GM12872 (cell line): Measurements from ENCODE around the gene CDH15.

Experiments used
- TF ChIP-seq, protein P1 (sequence below): IDR thresholded peaks from 3 replicates; pipeline ENCODE4 v1.5.1; 2011; ENCODE audit warnings: low read depth, mild to moderate bottlenecking, low read length, moderate library complexity; ENCODE audit not compliant: insufficient read depth

Gene CDH15

DNA sequence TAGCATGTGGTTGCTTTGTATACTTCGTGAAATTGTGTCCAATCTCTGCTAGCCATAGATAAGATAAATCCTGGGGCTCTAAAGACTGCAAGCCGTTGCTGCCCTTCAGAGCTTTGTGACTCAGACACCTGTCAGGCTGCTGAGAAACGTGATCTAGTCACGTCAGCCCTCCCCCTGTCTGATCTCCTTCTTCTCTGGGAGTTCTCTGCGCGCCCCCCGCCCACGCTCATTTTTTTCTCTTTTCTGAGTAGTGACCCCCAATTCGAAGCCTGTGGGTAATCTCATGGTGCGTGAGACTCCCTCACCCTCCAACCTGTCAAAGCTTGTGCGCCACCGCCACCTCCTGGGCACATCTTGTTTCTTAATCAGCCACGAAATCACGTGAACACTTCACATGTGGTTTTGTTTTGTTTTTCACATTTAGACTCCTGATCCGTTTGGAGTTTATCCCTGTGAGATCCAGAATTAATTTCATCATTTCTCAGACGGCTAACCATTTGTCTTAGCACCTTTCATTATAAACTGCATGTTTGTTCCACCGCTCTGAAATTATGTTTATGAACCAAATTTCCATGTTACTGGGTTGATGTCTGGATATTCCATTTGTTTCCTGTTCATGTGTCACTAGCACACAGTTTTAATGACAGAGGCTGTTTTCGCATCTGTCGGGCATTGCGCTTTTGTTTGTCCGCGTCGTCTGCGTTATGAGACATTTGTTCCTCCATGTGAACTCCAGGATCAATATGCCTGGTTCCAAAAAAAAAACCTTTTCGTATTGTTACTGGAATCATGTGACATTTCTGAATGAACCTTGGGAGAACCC, 45.0 kb downstream of the CDH15 start:
- TF ChIP-seq, protein P1, sequence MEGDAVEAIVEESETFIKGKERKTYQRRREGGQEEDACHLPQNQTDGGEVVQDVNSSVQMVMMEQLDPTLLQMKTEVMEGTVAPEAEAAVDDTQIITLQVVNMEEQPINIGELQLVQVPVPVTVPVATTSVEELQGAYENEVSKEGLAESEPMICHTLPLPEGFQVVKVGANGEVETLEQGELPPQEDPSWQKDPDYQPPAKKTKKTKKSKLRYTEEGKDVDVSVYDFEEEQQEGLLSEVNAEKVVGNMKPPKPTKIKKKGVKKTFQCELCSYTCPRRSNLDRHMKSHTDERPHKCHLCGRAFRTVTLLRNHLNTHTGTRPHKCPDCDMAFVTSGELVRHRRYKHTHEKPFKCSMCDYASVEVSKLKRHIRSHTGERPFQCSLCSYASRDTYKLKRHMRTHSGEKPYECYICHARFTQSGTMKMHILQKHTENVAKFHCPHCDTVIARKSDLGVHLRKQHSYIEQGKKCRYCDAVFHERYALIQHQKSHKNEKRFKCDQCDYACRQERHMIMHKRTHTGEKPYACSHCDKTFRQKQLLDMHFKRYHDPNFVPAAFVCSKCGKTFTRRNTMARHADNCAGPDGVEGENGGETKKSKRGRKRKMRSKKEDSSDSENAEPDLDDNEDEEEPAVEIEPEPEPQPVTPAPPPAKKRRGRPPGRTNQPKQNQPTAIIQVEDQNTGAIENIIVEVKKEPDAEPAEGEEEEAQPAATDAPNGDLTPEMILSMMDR, result peak; percentile 78

- TF ChIP-seq, protein P1, result no peak
Measured at GRCh38 chr16:89217138-89217387, 45.5 kb downstream of the CDH15 start.

DNA sequence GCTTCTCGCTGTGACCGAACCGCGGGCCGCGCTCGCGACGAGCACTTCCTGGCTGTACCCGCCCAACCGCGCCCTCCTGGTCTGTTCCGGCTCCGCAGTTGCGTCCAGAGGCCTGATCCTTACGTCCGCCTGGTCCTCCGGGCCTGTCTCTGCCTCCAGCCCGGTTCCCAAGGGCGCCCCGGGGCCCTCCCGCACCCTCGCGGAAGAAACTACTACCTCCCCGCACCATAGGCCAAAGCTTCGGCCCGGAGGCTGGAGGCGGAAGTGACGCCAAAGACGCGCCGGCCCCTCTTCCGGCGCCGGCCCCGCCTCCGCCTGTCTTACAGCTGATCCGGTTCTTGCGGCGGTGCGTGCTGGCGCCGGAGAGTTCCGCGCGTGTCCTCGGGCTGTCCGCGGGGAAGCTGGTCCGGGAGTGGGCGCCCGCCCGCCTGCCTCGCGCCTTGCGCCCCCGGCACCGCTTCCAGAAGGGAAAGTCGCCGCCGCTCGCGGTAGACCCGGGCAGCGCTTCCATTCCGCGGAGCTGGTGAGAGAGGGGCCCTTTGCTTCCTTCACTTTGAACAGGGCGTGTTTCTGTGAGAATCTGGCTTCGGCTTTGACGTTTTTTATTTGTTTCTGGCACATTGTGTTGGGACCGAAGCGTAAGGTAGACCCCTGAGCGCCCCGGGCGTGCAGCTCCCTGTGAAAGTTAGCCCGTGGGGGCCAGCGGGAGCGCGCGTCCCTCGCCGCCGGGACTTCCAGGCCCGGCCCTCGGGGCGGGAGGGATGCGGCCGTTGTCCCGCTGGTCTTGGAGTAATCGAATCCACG, 46.0 kb downstream of the CDH15 start, which contains the start of gene ZNF778:
ZNF778 (plus strand) TSS at position 316 of the 804 bp plus-strand sequence. CDS start 3,425 bp downstream, outside the sequence.
- TF ChIP-seq, protein P1, result no peak

DNA sequence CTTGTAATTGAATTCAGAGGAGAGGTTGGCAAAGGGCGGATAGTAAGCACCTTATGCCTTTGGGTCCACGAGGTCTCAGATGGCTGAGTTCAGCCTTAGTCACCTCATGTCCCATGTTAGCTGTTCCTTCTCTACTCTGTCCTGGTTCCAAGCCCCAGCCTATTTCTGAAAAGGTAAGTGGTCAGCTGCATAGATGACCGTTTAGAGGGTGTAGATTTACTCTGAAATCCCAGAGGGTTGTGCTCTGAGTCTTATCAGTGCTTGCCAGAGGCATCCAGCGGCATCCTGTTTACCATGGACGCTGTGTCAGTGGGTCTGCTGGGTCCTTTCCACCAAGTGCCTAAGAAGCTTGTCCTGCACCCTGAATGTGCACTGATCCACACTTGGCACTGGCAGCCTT, 47.8 kb downstream of the CDH15 start:
- TF ChIP-seq, protein P1, result no peak

DNA sequence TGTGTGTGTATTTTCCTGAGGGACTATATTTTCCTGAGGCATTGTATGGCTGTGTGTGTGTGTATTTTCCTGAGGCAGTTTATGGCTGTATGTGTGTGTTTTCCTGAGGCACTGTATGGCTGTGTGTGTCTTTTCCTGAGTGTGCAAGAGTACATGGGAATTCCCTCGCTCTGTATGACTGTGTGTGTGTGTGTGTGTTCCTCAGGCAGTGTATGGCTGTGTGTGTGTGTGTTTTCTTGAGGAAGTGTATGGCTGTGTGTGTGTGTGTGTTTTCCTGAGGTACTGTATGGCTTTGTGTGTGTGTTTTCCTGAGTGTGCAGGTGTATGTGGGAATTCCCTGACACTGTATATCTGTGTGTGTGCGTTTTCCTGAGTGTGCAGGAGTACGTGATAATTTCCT, 50.1 kb downstream of the CDH15 start:
- TF ChIP-seq, protein P1, result no peak

DNA sequence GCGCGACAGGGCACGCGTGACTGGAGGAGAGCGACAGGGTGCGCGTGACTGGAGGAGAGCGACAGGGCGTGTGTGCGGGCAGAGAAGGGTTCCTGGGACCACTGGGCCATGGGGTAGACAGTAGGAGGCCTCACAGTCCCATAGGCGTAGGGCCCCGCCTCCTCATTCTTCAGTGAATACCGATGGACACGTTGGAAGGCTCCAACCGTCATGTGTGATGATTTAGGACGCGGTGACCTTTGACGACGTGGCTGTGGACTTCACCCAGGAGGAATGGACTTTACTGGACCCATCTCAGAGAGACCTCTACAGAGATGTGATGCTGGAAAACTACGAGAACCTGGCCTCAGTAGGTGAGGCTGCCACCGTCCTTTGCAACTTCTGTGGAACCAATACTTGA, 51.4 kb downstream of the CDH15 start:
- TF ChIP-seq, protein P1, result no peak

GRCh38 chr16:89224665-89225064, 53.1 kb downstream of the CDH15 start:
- TF ChIP-seq, protein P1, result no peak
